ENCODE measurements around the gene ITM2C.

The ITM2C gene

GRCh38 chr2:230908595-230909191 is 44.0 kb downstream of the ITM2C start:
- H3K4me3 ChIP-seq (ENCODE audit: insufficient read depth, low read length, poor library complexity, severe bottlenecking), result no peak overlapping the region
- no peak overlapping the region for H3K27ac ChIP-seq (ENCODE audit: low read depth, low read length)

GRCh38 chr2:230909841-230910545 is 45.3 kb downstream of the ITM2C start:
- Histone ChIP-seq H3F3A (ENCODE audit: insufficient read depth) (no peaks in the 10 kb centered on the region), H4K20me1 (ENCODE audit: low read depth, low read length) (no peaks in the 10 kb centered on the region), H3K9me3 (ENCODE audit: insufficient read depth, low read length) (no peaks in the 10 kb centered on the region), H3K36me3 (ENCODE audit: low read length) (no peaks in the 10 kb centered on the region), H3K9me2 (replicated peaks; ENCODE audit: insufficient read depth, low read length) (no peaks in the 10 kb centered on the region), H2AFZ (ENCODE audit: low read depth, low read length, severe bottlenecking) (no peak overlapping the region), H3K27me3 (ENCODE audit: low read length) (no peaks in the 10 kb centered on the region), H3K9ac (ENCODE audit: low read length) (no peak overlapping the region), H3K4me2 (ENCODE audit: low read depth, low read length, poor library complexity, severe bottlenecking) (no peak overlapping the region), H3K4me3 (ENCODE audit: insufficient read depth, low read length, poor library complexity, severe bottlenecking) (no peak overlapping the region), H3K27ac (ENCODE audit: low read depth, low read length) (no peak overlapping the region), H3K79me2 (ENCODE audit: insufficient read depth, low read length) (no peaks in the 10 kb centered on the region)
- TF ChIP-seq EZH2phosphoT487 (conservative IDR thresholded peaks at IDR 0.05; ENCODE audit: low read length) (no peak), CTCF (IDR thresholded peaks at IDR 0.05; ENCODE audit: insufficient read depth, low read length, poor library complexity, severe bottlenecking) (no peak)

More at GRCh38 chr2:230908595-230909191, 44.0 kb downstream of the ITM2C start:
- TF ChIP-seq EZH2phosphoT487 (conservative IDR thresholded peaks at IDR 0.05; ENCODE audit: low read length) (no peak), CTCF (IDR thresholded peaks at IDR 0.05; ENCODE audit: insufficient read depth, low read length, poor library complexity, severe bottlenecking) (no peak)
- Histone ChIP-seq H2AFZ (ENCODE audit: low read depth, low read length, severe bottlenecking) (no peak overlapping the region), H3K9me3 (ENCODE audit: insufficient read depth, low read length) (no peaks in the 10 kb centered on the region), H3F3A (ENCODE audit: insufficient read depth) (no peaks in the 10 kb centered on the region), H3K79me2 (ENCODE audit: insufficient read depth, low read length) (no peaks in the 10 kb centered on the region), H3K9me2 (replicated peaks; ENCODE audit: insufficient read depth, low read length) (no peaks in the 10 kb centered on the region), H3K9ac (ENCODE audit: low read length) (no peak overlapping the region), H4K20me1 (ENCODE audit: low read depth, low read length) (no peaks in the 10 kb centered on the region), H3K27me3 (ENCODE audit: low read length) (no peaks in the 10 kb centered on the region), H3K4me2 (ENCODE audit: low read depth, low read length, poor library complexity, severe bottlenecking) (no peak overlapping the region), H3K36me3 (ENCODE audit: low read length) (no peaks in the 10 kb centered on the region)

- H4K20me1 ChIP-seq (ENCODE audit: low read depth, low read length), result no peaks in the 10 kb centered on the region
- no peak overlapping the region for H3K27ac ChIP-seq (ENCODE audit: low read depth, low read length)
- no peaks in the 10 kb centered on the region for H3K27me3 ChIP-seq (ENCODE audit: low read length)
- no peak overlapping the region for H3K4me2 ChIP-seq (ENCODE audit: low read depth, low read length, poor library complexity, severe bottlenecking)
- no peaks in the 10 kb centered on the region for H3K9me3 ChIP-seq (ENCODE audit: insufficient read depth, low read length)
- H3K9me2 ChIP-seq (replicated peaks; ENCODE audit: insufficient read depth, low read length), result no peaks in the 10 kb centered on the region
- no peak for TF ChIP-seq EZH2phosphoT487 (conservative IDR thresholded peaks at IDR 0.05; ENCODE audit: low read length)
- TF ChIP-seq CTCF (IDR thresholded peaks at IDR 0.05; ENCODE audit: insufficient read depth, low read length, poor library complexity, severe bottlenecking), result no peak
- no peaks in the 10 kb centered on the region for H3K79me2 ChIP-seq (ENCODE audit: insufficient read depth, low read length)
- H3K36me3 ChIP-seq (ENCODE audit: low read length), result no peaks in the 10 kb centered on the region
- H3K9ac ChIP-seq (ENCODE audit: low read length), result no peak overlapping the region
- H2AFZ ChIP-seq (ENCODE audit: low read depth, low read length, severe bottlenecking), result no peak overlapping the region
- no peaks in the 10 kb centered on the region for H3F3A ChIP-seq (ENCODE audit: insufficient read depth)
- H3K4me3 ChIP-seq (ENCODE audit: insufficient read depth, low read length, poor library complexity, severe bottlenecking), result no peak overlapping the region
Observed at GRCh38 chr2:230910546-230911177, 45.9 kb downstream of the ITM2C start.
